SKM-1 treated with dmso at 0.1 percent for 144 hours (cell line): Measurements from ENCODE around the gene CTF1.

Source experiments
- DNase-seq: peaks from one replicate; lab custom pipeline; 2025; ENCODE audit not compliant: unreplicated experiment; lab: John Stamatoyannopoulos, UW

CTF1 gene

DNA sequence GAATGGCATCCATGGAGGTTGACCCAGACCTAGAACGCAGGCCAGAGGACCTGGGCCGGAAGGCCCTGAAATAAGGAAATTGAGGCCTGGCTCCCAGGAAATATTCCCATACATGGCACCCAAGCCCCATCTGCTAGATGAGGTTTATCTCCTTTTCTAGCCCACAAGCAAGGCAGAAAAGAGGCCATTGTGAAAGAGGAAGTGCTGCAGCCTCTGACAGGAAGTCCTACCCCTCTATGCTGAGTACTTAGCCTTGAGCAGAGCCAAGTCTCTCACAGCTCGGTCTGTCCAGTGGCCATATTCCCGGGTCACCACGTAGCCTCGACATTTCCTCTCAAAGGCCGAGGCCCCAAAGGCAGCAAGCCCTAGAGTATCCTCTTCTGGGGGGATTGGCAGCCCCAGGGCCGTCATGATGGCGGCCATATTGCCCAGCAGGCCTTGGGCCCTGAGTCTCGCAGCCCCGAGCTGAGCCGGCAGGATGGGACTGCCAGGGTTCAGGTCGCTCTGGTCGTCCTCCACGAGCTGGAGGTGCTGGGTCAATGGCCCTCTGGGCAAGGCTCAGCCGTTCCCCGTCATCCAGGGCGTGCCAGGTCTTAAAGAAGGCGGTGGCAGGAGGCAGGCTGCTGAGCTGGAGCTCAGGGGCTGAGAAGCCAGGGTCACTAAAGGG lies 7.8 kb downstream of the CTF1 start:
- DNase-seq = peak; percentile 73

GRCh38 chr16:30907064-30907463 lies 10.7 kb downstream of the CTF1 start:
- no peak for DNase-seq

- no peak for DNase-seq
Measured at GRCh38 chr16:30910427-30911029, 14.1 kb downstream of the CTF1 start.

GRCh38 chr16:30912794-30913412 lies 16.5 kb downstream of the CTF1 start:
- no peak for DNase-seq

GRCh38 chr16:30914830-30915229 lies 18.4 kb downstream of the CTF1 start:
- no peak for DNase-seq

- DNase-seq = no peak
Measured at GRCh38 chr16:30918614-30919013, 22.2 kb downstream of the CTF1 start.

GRCh38 chr16:30920891-30921290 lies 24.5 kb downstream of the CTF1 start:
- no peak for DNase-seq

DNA sequence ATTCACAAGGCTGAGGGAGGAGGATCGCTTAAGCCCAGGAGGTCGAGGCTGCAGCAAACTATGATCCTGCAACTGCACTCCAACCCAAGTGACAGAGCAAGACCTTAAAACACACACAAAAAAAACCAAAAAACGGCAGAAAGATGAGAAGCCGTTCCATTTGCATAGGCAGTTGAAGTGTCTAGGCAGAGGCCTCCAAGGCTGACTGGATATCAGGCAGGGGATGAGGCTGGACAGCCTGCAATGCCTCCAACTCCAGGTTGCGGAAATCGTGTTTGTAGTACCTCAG lies 25.0 kb downstream of the CTF1 start:
- no peak for DNase-seq

- peak; percentile 69 for DNase-seq
Measured at GRCh38 chr16:30921748-30922419, 25.5 kb downstream of the CTF1 start.

GRCh38 chr16:30922420-30922959 lies 26.1 kb downstream of the CTF1 start:
- DNase-seq = peak; percentile 99

DNA sequence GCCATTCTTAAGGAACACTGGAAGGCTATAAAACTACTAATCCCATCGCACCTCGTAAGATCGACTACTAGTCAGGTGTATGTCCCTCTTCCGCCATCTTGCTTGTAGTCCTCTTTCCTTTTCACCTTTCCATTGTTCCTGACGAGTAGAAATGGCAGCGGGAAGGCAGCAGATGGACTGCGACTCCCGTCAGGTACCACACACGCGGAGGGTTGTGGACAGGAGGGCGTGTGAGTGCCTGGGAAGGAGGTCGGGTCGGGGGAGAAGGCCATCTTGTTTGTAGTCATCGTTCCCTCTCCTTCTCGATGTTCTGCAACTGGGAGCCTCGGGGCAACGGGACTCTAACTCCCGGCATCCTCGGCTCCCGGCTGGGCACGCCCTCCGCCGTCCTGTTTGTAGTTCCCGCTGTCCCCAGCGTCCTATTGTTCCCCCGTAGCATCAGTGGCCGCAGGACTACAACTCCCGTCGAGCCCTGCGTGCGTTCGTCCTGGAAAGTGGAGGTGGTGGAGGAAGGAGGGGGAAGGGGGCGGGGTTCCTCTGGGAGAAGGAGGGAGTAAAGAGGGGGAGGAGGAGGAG lies 26.6 kb downstream of the CTF1 start:
- DNase-seq = peak; percentile 99

DNA sequence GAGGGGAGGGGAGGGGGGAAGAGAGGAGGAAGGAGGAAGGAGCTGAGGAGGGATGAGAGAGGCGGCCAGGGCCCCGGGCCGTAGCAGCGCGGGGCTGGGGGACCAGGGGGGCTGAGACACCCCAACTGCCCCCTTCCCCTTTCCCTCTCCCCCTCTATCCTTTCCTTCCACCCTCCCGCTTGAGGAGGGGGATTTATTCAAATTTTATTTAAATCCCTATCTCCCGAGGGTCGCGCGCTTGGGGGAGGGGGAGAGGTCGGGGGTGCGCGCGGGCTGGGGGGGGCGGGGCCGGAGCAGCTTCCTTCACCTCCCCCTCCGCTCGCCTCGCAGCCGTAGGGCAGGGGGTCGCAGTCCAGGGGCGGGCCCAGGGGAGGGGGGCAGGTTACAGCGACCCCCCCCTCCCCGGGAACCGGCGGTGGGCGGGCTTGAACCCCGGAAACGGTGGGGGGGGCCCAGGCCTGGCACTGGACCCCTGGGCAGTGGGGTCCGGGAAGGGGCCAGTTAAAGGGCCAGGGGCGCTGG lies 27.2 kb downstream of the CTF1 start, which contains the start of gene FBXL19:
FBXL19 (plus strand) TSS at position 19 of the 522 bp plus-strand sequence. CDS start 2,183 bp downstream, outside the sequence.
- DNase-seq = no peak

GRCh38 chr16:30924076-30924912 lies 27.9 kb downstream of the CTF1 start:
- DNase-seq = no peak

DNA sequence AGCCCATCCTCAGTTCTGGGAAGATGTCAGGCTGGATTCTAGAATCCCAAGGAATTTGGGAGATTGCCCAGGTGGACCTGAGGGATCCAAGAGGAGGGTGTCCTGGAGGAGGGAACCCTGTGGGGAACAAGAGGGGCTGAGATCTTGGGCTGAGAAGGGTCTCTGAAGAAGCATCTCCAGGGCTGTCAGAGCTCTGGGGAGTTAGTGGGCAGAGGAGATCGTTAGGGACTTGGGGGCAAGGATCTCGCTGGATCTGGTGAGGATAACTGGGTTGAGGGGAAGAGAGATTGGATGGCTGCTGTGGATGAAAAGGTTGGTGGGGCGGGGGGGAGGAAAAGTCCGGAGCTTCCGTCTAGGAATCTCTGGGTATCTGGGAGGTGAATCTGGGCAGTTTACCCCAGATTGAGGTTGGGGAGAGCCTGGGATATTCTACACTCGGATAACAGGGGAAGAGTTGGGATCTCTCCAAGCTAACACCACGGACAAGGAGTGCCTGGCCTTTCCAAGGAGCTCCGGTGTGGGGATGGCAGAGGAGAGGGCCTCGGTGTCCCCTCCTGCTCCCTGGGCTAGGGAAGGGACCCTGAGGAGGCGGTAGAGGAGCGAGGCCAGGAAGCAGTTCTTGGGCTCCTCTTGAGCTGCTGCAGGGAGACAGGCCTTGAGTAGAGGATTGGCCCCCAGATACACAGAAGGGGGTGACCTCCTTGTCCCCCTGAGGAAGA lies 28.7 kb downstream of the CTF1 start:
- DNase-seq = no peak

GRCh38 chr16:30925632-30925987 lies 29.2 kb downstream of the CTF1 start:
- no peak for DNase-seq

- DNase-seq = no peak
Measured at GRCh38 chr16:30925995-30926811, 29.8 kb downstream of the CTF1 start.

DNA sequence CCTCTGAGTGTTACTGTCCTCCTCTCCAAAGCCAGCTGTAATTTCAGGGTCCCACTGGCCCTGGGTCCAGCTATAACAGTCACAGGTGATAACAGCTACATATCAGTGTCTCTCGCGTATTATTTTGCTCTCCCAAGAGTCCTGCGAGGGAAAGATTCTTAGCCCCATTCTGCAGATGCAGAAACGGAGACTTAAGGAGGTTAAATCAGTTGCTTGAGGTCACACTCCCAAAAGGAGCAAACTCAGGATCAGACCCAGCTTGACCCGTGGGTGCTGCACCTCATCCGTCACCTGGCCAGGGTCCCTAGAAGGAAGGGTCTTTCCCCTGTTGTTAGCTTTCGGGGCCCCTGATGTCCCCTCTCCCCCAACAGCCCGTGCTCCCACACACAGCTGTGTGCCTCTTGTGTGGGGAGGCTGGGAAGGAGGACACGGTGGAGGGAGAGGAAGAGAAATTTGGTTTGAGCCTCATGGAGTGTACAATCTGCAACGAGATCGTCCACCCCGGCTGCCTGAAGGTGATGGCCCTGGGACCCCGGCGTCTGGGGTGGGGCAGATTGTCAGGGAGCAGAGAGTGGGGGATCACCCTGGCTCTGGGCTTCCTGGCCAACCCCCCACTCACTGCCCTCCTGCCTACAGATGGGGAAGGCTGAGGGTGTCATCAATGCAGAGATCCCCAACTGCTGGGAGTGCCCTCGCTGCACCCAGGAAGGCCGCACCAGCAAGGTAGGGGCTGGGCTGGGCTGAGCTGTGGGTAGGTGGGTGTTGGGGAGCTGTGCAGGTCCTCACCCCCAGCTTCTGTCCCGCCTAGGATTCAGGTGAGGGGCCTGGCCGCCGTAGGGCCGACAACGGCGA lies 30.7 kb downstream of the CTF1 start:
- no peak for DNase-seq

DNA sequence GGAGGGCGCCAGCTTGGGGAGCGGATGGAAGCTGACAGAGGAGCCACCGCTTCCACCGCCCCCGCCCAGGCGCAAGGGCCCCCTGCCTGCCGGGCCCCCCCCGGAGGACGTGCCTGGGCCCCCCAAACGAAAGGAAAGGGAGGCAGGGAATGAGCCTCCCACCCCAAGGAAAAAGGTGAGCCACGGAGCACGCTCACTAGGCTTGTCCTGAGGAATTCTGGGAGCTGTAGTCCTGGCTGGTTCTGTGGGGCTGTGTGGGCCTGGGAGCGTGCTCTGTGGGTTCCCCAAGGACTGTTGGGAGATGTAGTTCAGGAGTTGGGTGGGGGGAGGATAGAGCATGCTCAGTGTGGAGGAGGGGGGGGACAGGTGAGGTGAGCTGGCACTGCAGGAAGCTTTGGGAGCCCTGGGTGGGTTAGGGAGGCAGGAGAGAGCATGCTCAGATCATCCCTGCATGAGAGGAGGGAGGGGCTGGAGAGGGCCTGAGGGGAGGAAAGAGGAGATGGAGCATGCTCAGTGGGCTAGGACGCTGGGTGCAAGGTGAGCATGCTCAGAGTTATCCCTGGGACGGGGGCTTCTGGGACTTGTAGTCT lies 31.5 kb downstream of the CTF1 start:
- DNase-seq = no peak
